Dermis lymphatic vessel endothelial cell (primary cell): Measurements from ENCODE around the gene ADPRH. TPM values are rescaled to one million over a fixed set of nuclear protein-coding genes. Genes with fewer than 3 reads are reported as not detected.

Experiments used
- total RNA-seq: library from RNA; depleted of rRNA; stranded (reverse); fragments of >200 nt; gene quantifications from 2 replicates; pipeline ENCODE4 v1.2.1, GENCODE V29; 2014

The ADPRH gene
- 7.5 and 11.8 TPM in 2 replicates for total RNA-seq

DNA sequence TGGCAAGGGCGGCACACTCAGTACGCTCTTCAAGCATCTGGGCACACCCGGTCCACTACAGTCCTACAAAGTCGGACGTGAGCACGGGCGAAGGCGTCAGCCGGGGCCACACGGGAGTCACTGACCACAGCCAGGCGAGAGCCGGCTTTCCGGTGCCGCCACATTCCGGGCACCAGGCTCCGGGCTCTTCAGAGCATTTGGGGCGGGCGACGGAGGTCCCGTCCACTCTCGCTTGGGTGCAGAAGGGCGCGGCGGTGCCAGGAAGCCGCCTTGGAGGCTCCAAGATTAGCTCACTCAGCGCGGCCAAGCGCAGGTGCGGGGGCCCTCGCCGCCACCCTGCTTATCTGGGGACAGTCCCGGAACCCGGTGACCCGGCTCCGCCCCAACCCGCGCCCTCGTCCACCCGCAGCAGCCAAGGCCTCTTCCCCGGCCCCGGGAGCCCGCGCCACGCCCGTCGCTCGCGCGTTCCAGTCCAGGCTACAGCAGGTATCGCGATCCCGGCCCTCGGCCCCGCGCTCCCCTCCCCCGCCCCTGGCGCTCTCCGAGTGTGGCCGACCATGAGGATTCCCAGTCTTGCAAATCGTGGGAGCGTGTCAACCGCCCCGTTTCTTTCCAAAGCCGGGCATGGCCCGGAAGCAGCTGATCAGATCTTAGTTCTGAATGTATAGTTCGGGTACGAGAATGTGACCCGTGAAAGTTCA, at the start of gene ADPRH:
Gene ADPRH (plus strand): TSS at position 127 of the 701 bp plus-strand sequence. CDS start 2,678 bp downstream, outside the sequence.

DNA sequence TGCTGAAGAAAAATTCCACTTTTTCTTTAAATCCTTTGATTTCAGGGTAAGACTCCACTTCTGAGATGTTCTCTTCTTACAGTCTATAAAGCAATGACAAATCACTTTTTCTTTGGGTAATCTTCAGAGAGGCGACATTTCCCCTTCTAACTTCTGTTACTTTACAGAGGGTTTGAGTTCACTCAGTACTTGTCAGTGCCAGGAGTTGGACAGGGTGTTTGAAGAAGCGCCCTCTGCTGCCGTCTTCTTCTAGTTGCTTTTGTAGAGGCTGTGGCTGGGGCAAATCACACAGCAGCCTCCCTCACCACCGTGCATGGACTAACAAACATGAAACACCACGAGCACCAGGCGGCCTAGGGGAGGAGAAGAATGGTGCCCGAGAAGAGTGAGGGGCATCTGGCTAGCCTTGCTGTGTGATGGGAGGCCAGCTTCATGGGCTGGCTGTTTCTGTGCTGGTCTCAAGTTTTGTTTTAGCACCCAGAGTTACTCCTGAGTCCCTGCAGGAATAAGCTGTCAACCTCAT, 19.8 kb upstream of the ADPRH start, which contains the start of gene CD80:
Gene CD80 (minus strand): TSS at position 174 of the 523 bp plus-strand sequence. CDS start 1,886 bp downstream, outside the sequence.

DNA sequence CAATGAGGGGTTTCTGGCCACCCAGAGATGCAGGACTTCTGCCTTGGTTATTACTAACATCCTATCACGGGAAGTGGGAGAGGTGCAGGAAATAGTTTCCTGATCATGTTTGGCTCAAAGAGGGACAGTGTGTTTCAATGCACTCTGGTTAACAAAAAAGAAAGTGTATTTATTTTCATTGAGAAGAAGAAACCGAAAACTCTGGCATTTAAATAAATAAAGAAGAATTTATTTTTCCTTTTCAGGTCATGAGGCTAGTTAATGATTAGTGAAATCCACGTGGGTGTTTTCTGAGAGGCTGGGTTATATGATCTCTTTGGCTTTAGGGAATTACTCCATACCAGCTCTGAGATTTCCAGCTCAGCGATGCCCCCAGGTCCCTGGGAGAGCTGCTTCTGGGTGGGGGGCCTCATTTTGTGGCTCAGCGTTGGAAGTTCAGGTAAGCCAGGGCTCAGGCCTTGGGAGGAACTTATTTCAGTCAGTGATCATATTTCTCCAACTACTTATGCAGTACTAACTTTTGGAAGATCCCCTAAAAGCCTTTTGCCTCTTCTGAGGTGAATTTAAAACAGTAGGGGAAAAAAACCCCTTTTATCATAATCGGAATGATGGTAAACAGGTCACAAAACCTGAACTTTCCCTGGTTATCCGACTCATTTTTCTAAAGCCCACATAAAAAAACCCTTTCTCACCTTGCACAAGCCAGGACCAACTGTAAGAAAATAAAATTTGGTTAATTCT, 18.4 kb downstream of the ADPRH start, which contains the start of gene PLA1A:
Gene PLA1A (plus strand): TSS at position 338 of the 741 bp plus-strand sequence. CDS start 29 bp downstream, at position 367.

Other genes with a start within 250 kb of the ADPRH start
- 27.5 and 28.1 TPM in 2 replicates for gene TMEM39A, start 115.9 kb upstream of the ADPRH start, total RNA-seq
- 16.2 and 16.3 TPM in 2 replicates for gene POGLUT1, start 110.5 kb upstream of the ADPRH start, total RNA-seq
- gene TIMMDC1, start 80.9 kb upstream of the ADPRH start, total RNA-seq = 31.7 and 40.0 TPM in 2 replicates
- under 0.01 TPM in 1 of 2 replicates, not detected in the other for gene CD80, start 19.9 kb upstream of the ADPRH start, total RNA-seq
- gene PLA1A, start 18.4 kb downstream of the ADPRH start, total RNA-seq = 2.8 and 7.3 TPM in 2 replicates
- 0.17 and 0.33 TPM in 2 replicates for gene POPDC2, start 81.1 kb downstream of the ADPRH start, total RNA-seq
- 19.8 and 29.8 TPM in 2 replicates for gene COX17, start 97.9 kb downstream of the ADPRH start, total RNA-seq
- gene CFAP91, start 123.5 kb downstream of the ADPRH start, total RNA-seq = not detected in 2 replicates
- gene NR1I2, start 202.6 kb downstream of the ADPRH start, total RNA-seq = not detected in 2 replicates